IMR-90 (cell line): ENCODE measurements around the gene PPP1R9B. TPM values are rescaled to one million over a fixed set of nuclear protein-coding genes. Genes with fewer than 3 reads are reported as not detected.

ENCODE experiments used
- ATAC-seq: fragments of 200-7000 bp; cut with Tn5 transposase; 2 replicates; pipeline ENCODE4 v1.9.1; 2020; ENCODE audit warnings: low read depth, mild to moderate bottlenecking, moderate library complexity
- BruUV-seq: library from RNA; stranded (reverse); fragments of 400-500 nt; replicated peaks from 2 replicates; lab custom pipeline; 2021; lab: Mats Ljungman, UMichigan
- CTCF ChIA-PET: fragments of 300-600 bp; formaldehyde crosslinking; extraction: SDS; loops from one replicate; lab custom pipeline; 2021; ENCODE audit warnings: antibody characterized with exemption; lab: Yijun Ruan, JAX
- POLR2A ChIA-PET: fragments of 300-600 bp; sonication (Branson Sonifier 250); formaldehyde crosslinking; loops from one replicate; lab custom pipeline; 2022; ENCODE audit warnings: antibody characterized with exemption; ENCODE audit not compliant: unreplicated experiment; lab: Charles Lee
- DNase-seq: peaks from one replicate; pipeline ENCODE4 v3.0.0; 2013
- H2AFZ ChIP-seq: replicated peaks from 2 replicates; pipeline ENCODE3; 2013; ENCODE audit warnings: low read length, mild to moderate bottlenecking; ENCODE audit not compliant: poor library complexity
- H2AK5ac ChIP-seq: 2 replicates; pipeline ENCODE4 v1.6.1; 2013; ENCODE audit warnings: low read depth, low read length, inconsistent platforms
- H2AK9ac ChIP-seq: replicated peaks from 2 replicates; pipeline ENCODE3; 2013; ENCODE audit warnings: mild to moderate bottlenecking, low read depth, low read length, moderate library complexity; ENCODE audit not compliant: poor library complexity
- H2BK120ac ChIP-seq: 2 replicates; pipeline ENCODE4 v1.6.1; 2013; ENCODE audit warnings: low read depth, low read length, inconsistent platforms
- H2BK15ac ChIP-seq: 3 replicates; pipeline ENCODE4 v1.6.1; 2013; ENCODE audit warnings: low read depth, low read length, inconsistent platforms
- H2BK20ac ChIP-seq: 2 replicates; pipeline ENCODE4 v1.6.1; 2013; ENCODE audit warnings: low read depth, mild to moderate bottlenecking, inconsistent platforms, low read length, moderate library complexity
- H2BK5ac ChIP-seq: 2 replicates; pipeline ENCODE4 v1.6.1; 2013; ENCODE audit warnings: mild to moderate bottlenecking, low read depth, low read length, inconsistent platforms; ENCODE audit not compliant: poor library complexity, severe bottlenecking
- H3K14ac ChIP-seq: replicated peaks from 2 replicates; pipeline ENCODE4 v1.6.1; 2013; ENCODE audit warnings: low read depth, low read length, inconsistent platforms
- H3K18ac ChIP-seq: 2 replicates; pipeline ENCODE4 v1.6.1; 2013; ENCODE audit warnings: low read depth, low read length, control low read depth
- H3K23ac ChIP-seq: 2 replicates; pipeline ENCODE4 v1.6.1; 2013; ENCODE audit warnings: low read depth, low read length, inconsistent platforms
- H3K27ac ChIP-seq: 2 replicates; pipeline ENCODE4 v1.5.1; 2013; ENCODE audit warnings: mild to moderate bottlenecking, control low read depth, low read length; ENCODE audit not compliant: insufficient read depth
- H3K27me3 ChIP-seq: 2 replicates; pipeline ENCODE4 v1.6.1; 2013; ENCODE audit warnings: low read length; ENCODE audit not compliant: control insufficient read depth, insufficient read depth
- H3K36me3 ChIP-seq: 2 replicates; pipeline ENCODE4 v1.6.1; 2013; ENCODE audit warnings: low read length, mixed read lengths; ENCODE audit not compliant: control insufficient read depth, insufficient read depth
- H3K4ac ChIP-seq: 2 replicates; pipeline ENCODE4 v1.6.1; 2013; ENCODE audit warnings: low read depth, low read length, inconsistent platforms
- H3K4me1 ChIP-seq: 2 replicates; pipeline ENCODE4 v1.6.1; 2013; ENCODE audit warnings: low read length, mixed read lengths; ENCODE audit not compliant: control insufficient read depth, insufficient read depth
- H3K4me2 ChIP-seq: 2 replicates; pipeline ENCODE4 v1.6.1; 2013; ENCODE audit warnings: low read depth, mild to moderate bottlenecking, control low read depth, low read length, moderate library complexity
- H3K4me3 ChIP-seq: 2 replicates; pipeline ENCODE4 v1.5.1; 2013; ENCODE audit warnings: low read depth, mild to moderate bottlenecking, control low read depth, low read length, moderate library complexity; ENCODE audit not compliant: insufficient read depth
- H3K56ac ChIP-seq: 2 replicates; pipeline ENCODE4 v1.6.1; 2013; ENCODE audit warnings: low read length, inconsistent platforms; ENCODE audit not compliant: insufficient read depth; ENCODE audit errors: extremely low read depth
- H3K79me1 ChIP-seq, 2 experiments: 2 replicates each; pipeline ENCODE4 v1.6.1; 2013; ENCODE audit warnings: low read length in 2 of 2, inconsistent platforms in 1 of 2, low read depth in 1 of 2
- H3K9ac ChIP-seq: 2 replicates; pipeline ENCODE4 v1.6.1; 2013; ENCODE audit warnings: low read depth, low read length, control low read depth
- H3K9me1 ChIP-seq: 2 replicates; pipeline ENCODE4 v1.6.1; 2013; ENCODE audit warnings: low read length, inconsistent platforms; ENCODE audit not compliant: insufficient read depth
- H3K9me3 ChIP-seq: 2 replicates; pipeline ENCODE4 v1.6.1; 2013; ENCODE audit warnings: low read length; ENCODE audit not compliant: control insufficient read depth, insufficient read depth
- H4K20me1 ChIP-seq: 2 replicates; pipeline ENCODE4 v1.6.1; 2013; ENCODE audit warnings: low read length, inconsistent platforms; ENCODE audit not compliant: insufficient read depth
- H4K5ac ChIP-seq: 2 replicates; pipeline ENCODE4 v1.6.1; 2013; ENCODE audit warnings: mild to moderate bottlenecking, low read depth, low read length, control low read depth
- H4K8ac ChIP-seq, 2 experiments: 2 replicates each; pipeline ENCODE4 v1.6.1; 2013; ENCODE audit warnings: low read depth in 2 of 2, low read length in 2 of 2, control low read depth in 1 of 2, inconsistent platforms in 1 of 2
- H4K91ac ChIP-seq: 2 replicates; pipeline ENCODE4 v1.6.1; 2013; ENCODE audit warnings: low read depth, low read length, inconsistent platforms; ENCODE audit not compliant: insufficient read depth
- BHLHE40 ChIP-seq: fragments of 150-350 bp; IDR thresholded peaks from 2 replicates; pipeline ENCODE4 v1.6.1; 2016; ENCODE audit warnings: mild to moderate bottlenecking, low read depth, low read length
- CEBPB ChIP-seq: IDR thresholded peaks from 2 replicates; pipeline ENCODE4 v1.6.1; 2012; ENCODE audit warnings: low read depth, low read length, improper control_type of control experiment
- CHD1 ChIP-seq: IDR thresholded peaks from 2 replicates; pipeline ENCODE4 v1.6.1; 2012; ENCODE audit warnings: low read depth, low read length, improper control_type of control experiment
- CTCF ChIP-seq: conservative IDR thresholded peaks from 2 replicates; pipeline ENCODE4 v1.5.1; 2012; ENCODE audit warnings: mild to moderate bottlenecking, low read depth, low read length, improper control_type of control experiment
- ELK1 ChIP-seq: fragments of 150-350 bp; IDR thresholded peaks from 2 replicates; pipeline ENCODE4 v1.6.1; 2016; ENCODE audit warnings: low read depth, mild to moderate bottlenecking, low read length, moderate library complexity, borderline replicate concordance
- FOS ChIP-seq: fragments of 150-350 bp; IDR thresholded peaks from 2 replicates; pipeline ENCODE4 v1.6.1; 2016; ENCODE audit warnings: low read depth, low read length
- MAFK ChIP-seq: IDR thresholded peaks from 2 replicates; pipeline ENCODE4 v1.6.1; 2012; ENCODE audit warnings: low read depth, low read length, improper control_type of control experiment
- MAZ ChIP-seq: IDR thresholded peaks from 2 replicates; pipeline ENCODE4 v1.6.1; 2012; ENCODE audit warnings: low read depth, mild to moderate bottlenecking, low read length, improper control_type of control experiment, moderate library complexity, borderline replicate concordance
- MXI1 ChIP-seq: IDR thresholded peaks from 2 replicates; pipeline ENCODE4 v1.6.1; 2012; ENCODE audit warnings: low read depth, mild to moderate bottlenecking, low read length, moderate library complexity, borderline replicate concordance
- NFE2L2 ChIP-seq: fragments of 150-350 bp; IDR thresholded peaks from 2 replicates; pipeline ENCODE4 v1.6.1; 2016; ENCODE audit warnings: low read depth, mild to moderate bottlenecking, low read length
- POLR2A ChIP-seq: IDR thresholded peaks from 2 replicates; pipeline ENCODE4 v1.6.1; 2012; ENCODE audit warnings: mild to moderate bottlenecking, low read depth, low read length
- RAD21 ChIP-seq: IDR thresholded peaks from 2 replicates; pipeline ENCODE4 v1.6.1; 2012; ENCODE audit warnings: low read length, improper control_type of control experiment
- RCOR1 ChIP-seq: IDR thresholded peaks from 2 replicates; pipeline ENCODE4 v1.6.1; 2012; ENCODE audit warnings: mild to moderate bottlenecking, low read length, improper control_type of control experiment; ENCODE audit not compliant: insufficient replicate concordance
- RFX5 ChIP-seq: IDR thresholded peaks from 2 replicates; pipeline ENCODE4 v1.8.0; 2012; ENCODE audit warnings: low read depth, mild to moderate bottlenecking, low read length, moderate library complexity
- SMC3 ChIP-seq: fragments of 150-350 bp; IDR thresholded peaks from 2 replicates; pipeline ENCODE4 v1.6.1; 2016; ENCODE audit warnings: low read depth, mild to moderate bottlenecking, antibody characterized with exemption, low read length, moderate library complexity
- USF2 ChIP-seq: fragments of 150-350 bp; IDR thresholded peaks from 2 replicates; pipeline ENCODE4 v1.6.1; 2017; ENCODE audit warnings: mild to moderate bottlenecking, antibody characterized with exemption, low read length, low read depth
- WGBS, 2 experiments: methylation state at CpG; one replicate each; pipeline versions ENCODE4 v1.1.5 to v1.1.7; 2013; ENCODE audit warnings: missing lambda C conversion rate in 2 of 2; ENCODE audit not compliant: insufficient read length in 1 of 2; ENCODE audit errors: extremely low coverage in 2 of 2; 5-methylcytosine and 5-hydroxymethylcytosine counted together
- dilution Hi-C: fragments of 300-500 bp; cut with HindIII; formaldehyde crosslinking; loops from one replicate; pipeline ENCODE4 v1.14.3; 2018; ENCODE audit warnings: low sequenced_read_pairs; ENCODE audit not compliant: unreplicated experiment
- in situ Hi-C: fragments of 300-500 bp; cut with MboI; formaldehyde crosslinking; loops from 3 replicates; pipeline ENCODE4 v1.14.3; 2019; ENCODE audit warnings: low sequenced_read_pairs, inconsistent platforms, mixed read lengths
- intact Hi-C: fragments of 100-400 bp; cut with micrococcal nuclease; formaldehyde crosslinking; loops from 2 replicates; pipeline ENCODE4 v1.10.0; 2022
- polyA plus RNA-seq, 3 experiments: library from polyadenylated mRNA; depleted of rRNA; stranded (reverse); fragments of >200 nt; gene quantifications; 2 replicates each; pipeline ENCODE4 v1.2.3, GENCODE V29; 2012; ENCODE audit warnings: low replicate concordance in 1 of 3
- total RNA-seq: library from RNA; depleted of rRNA; stranded (reverse); fragments of >200 nt; gene quantifications from 2 replicates; pipeline ENCODE4 v1.2.3, GENCODE V29; 2012

Gene PPP1R9B
- total and polyA plus RNA-seq, 2 of the 4 experiments (the other 2 are of a cell fraction) = 23.0 to 28.0 TPM

- no peaks in the 10 kb centered on the region for H3K9me1 ChIP-seq
- peaks cover 5% of the 10 kb centered on the region; the same call in 1 of the 2 replicates for H3K4me1 ChIP-seq
- H3K4me3 ChIP-seq = no peak overlapping the region
- H3K23ac ChIP-seq = no peak overlapping the region
- H2BK20ac ChIP-seq = no peak overlapping the region
- H3K79me1 ChIP-seq = peaks cover 0 to 5% of the 10 kb centered on the region in 2 experiments; a peak in 1 of 4 replicates
- H4K20me1 ChIP-seq = no peaks in the 10 kb centered on the region
- H4K91ac ChIP-seq = no peak overlapping the region
- no peak overlapping the region for H3K56ac ChIP-seq
- DNase-seq (no peak), ATAC-seq (no peak)
- WGBS, 2 experiments = 100% methylated on average over 1 of the region's 2 CpGs; no CpG with 5 or more reads in 1 of the 2 experiments
- no peak overlapping the region for H2BK5ac ChIP-seq
- no TSS peak for BruUV-seq
- H3K14ac ChIP-seq = no peak overlapping the region
- no peak overlapping the region for H3K18ac ChIP-seq
- no peak overlapping the region for H4K8ac ChIP-seq
- POLR2A ChIA-PET = no interaction called here
- no peaks in the 10 kb centered on the region for H3K36me3 ChIP-seq
- no peak overlapping the region for H3K9ac ChIP-seq
- H3K4ac ChIP-seq = no peak overlapping the region
- no peaks in the 10 kb centered on the region for H3K27me3 ChIP-seq
- in situ Hi-C loops (no loop called here), dilution Hi-C loops (no loop called here), intact Hi-C loops (no loop called here)
- H3K27ac ChIP-seq = no peak overlapping the region
- H2AK5ac ChIP-seq = no peak overlapping the region
- no peak overlapping the region for H3K4me2 ChIP-seq
- no peaks in the 10 kb centered on the region for H3K9me3 ChIP-seq
- CTCF ChIA-PET = no interaction called here
- no peak for TF ChIP-seq USF2
- no peak for TF ChIP-seq SMC3
- no peak for TF ChIP-seq MXI1
- TF ChIP-seq BHLHE40 = no peak
- TF ChIP-seq RAD21 = no peak
- no peak for TF ChIP-seq MAZ
- TF ChIP-seq ELK1 = no peak
- no peak for TF ChIP-seq CEBPB
- no peak for TF ChIP-seq FOS
- TF ChIP-seq MAFK = no peak
- TF ChIP-seq CTCF = no peak
- no peak for TF ChIP-seq RCOR1
- TF ChIP-seq CHD1 = no peak
- TF ChIP-seq RFX5 = no peak
- TF ChIP-seq NFE2L2 = no peak
- TF ChIP-seq POLR2A = no peak
- H2AFZ ChIP-seq = no peak overlapping the region
- H2AK9ac ChIP-seq = no peak overlapping the region
- no peak overlapping the region for H2BK120ac ChIP-seq
- H2BK15ac ChIP-seq = no peak overlapping the region
- no peak overlapping the region for H4K5ac ChIP-seq
Measured at GRCh38 chr17:50164697-50164988, 14.2 kb upstream of the PPP1R9B start.
